Measurements from ENCODE around the gene RIN3. TPM values are rescaled to one million over a fixed set of nuclear protein-coding genes. Genes with fewer than 3 reads are reported as not detected.

Gene RIN3
- 0.12 TPM in 1 of 2 replicates, not detected in the other for total RNA-seq (2014; rRNA removed; shearing (Covaris generic); ENCODE audit: low replicate concordance)

- no peak for DNase-seq (ENCODE audit: low read depth)
These were observed at the start of gene RIN3 for GRCh38 chr14:92513204-92513965. TSS of gene RIN3 (plus strand) at chr14:92513781. CDS start at chr14:92513933, 152 bp downstream.

GRCh38 chr14:92464156-92464555, 49.4 kb upstream of the RIN3 start:
- DNase-seq (ENCODE audit: low read depth): no peak
- in situ Hi-C loops (cut with HindIII; ENCODE audit: low pct_unique_long_range_greater_than_20kb, low sequenced_read_pairs): no loop called here

More at GRCh38 chr14:92513204-92513965, at the start of gene RIN3:
- in situ Hi-C loops (cut with HindIII; ENCODE audit: low pct_unique_long_range_greater_than_20kb, low sequenced_read_pairs): no loop called here

- DNase-seq (ENCODE audit: low read depth): no peak
- in situ Hi-C loops (cut with HindIII; ENCODE audit: low pct_unique_long_range_greater_than_20kb, low sequenced_read_pairs): no loop called here
These were observed 48.9 kb upstream of the RIN3 start for GRCh38 chr14:92464716-92465115.

- in situ Hi-C loops (cut with HindIII; ENCODE audit: low pct_unique_long_range_greater_than_20kb, low sequenced_read_pairs): no loop called here
- DNase-seq (ENCODE audit: low read depth): no peak
These were observed 48.1 kb upstream of the RIN3 start for GRCh38 chr14:92465353-92466055.

GRCh38 chr14:92466059-92466458, 47.5 kb upstream of the RIN3 start:
- no peak for DNase-seq (ENCODE audit: low read depth)
- in situ Hi-C loops (cut with HindIII; ENCODE audit: low pct_unique_long_range_greater_than_20kb, low sequenced_read_pairs): no loop called here

GRCh38 chr14:92469515-92469914, 44.1 kb upstream of the RIN3 start:
- DNase-seq (ENCODE audit: low read depth): no peak
- in situ Hi-C loops (cut with HindIII; ENCODE audit: low pct_unique_long_range_greater_than_20kb, low sequenced_read_pairs): no loop called here

- peak; percentile 34 for DNase-seq (ENCODE audit: low read depth)
- in situ Hi-C loops (cut with HindIII; ENCODE audit: low pct_unique_long_range_greater_than_20kb, low sequenced_read_pairs): no loop called here
These were observed 43.4 kb upstream of the RIN3 start for GRCh38 chr14:92470215-92470614.

GRCh38 chr14:92470811-92471210, 42.8 kb upstream of the RIN3 start:
- in situ Hi-C loops (cut with HindIII; ENCODE audit: low pct_unique_long_range_greater_than_20kb, low sequenced_read_pairs): no loop called here

GRCh38 chr14:92471919-92472318, 41.7 kb upstream of the RIN3 start:
- in situ Hi-C loops (cut with HindIII; ENCODE audit: low pct_unique_long_range_greater_than_20kb, low sequenced_read_pairs): no loop called here
- DNase-seq (ENCODE audit: low read depth): peak; percentile 59

More at GRCh38 chr14:92470811-92471210, 42.8 kb upstream of the RIN3 start:
- no peak for DNase-seq (ENCODE audit: low read depth)

- in situ Hi-C loops (cut with HindIII; ENCODE audit: low pct_unique_long_range_greater_than_20kb, low sequenced_read_pairs): no loop called here
- DNase-seq (ENCODE audit: low read depth): no peak
These were observed 40.7 kb upstream of the RIN3 start for GRCh38 chr14:92472860-92473259.

GRCh38 chr14:92473261-92473968, 40.2 kb upstream of the RIN3 start:
- no peak for DNase-seq (ENCODE audit: low read depth)

GRCh38 chr14:92473969-92474535, 39.5 kb upstream of the RIN3 start:
- DNase-seq (ENCODE audit: low read depth): peak; percentile 8
- in situ Hi-C loops (cut with HindIII; ENCODE audit: low pct_unique_long_range_greater_than_20kb, low sequenced_read_pairs): no loop called here

More at GRCh38 chr14:92473261-92473968, 40.2 kb upstream of the RIN3 start:
- in situ Hi-C loops (cut with HindIII; ENCODE audit: low pct_unique_long_range_greater_than_20kb, low sequenced_read_pairs): no loop called here

- no peak for DNase-seq (ENCODE audit: low read depth)
- in situ Hi-C loops (cut with HindIII; ENCODE audit: low pct_unique_long_range_greater_than_20kb, low sequenced_read_pairs): no loop called here
These were observed 38.5 kb upstream of the RIN3 start for GRCh38 chr14:92475037-92475436.

- no peak for DNase-seq (ENCODE audit: low read depth)
- in situ Hi-C loops (cut with HindIII; ENCODE audit: low pct_unique_long_range_greater_than_20kb, low sequenced_read_pairs): no loop called here
These were observed 38.0 kb upstream of the RIN3 start for GRCh38 chr14:92475451-92476187.

- DNase-seq (ENCODE audit: low read depth): no peak
- in situ Hi-C loops (cut with HindIII; ENCODE audit: low pct_unique_long_range_greater_than_20kb, low sequenced_read_pairs): no loop called here
These were observed 32.7 kb upstream of the RIN3 start for GRCh38 chr14:92480856-92481255.

GRCh38 chr14:92481386-92481785, 32.2 kb upstream of the RIN3 start:
- in situ Hi-C loops (cut with HindIII; ENCODE audit: low pct_unique_long_range_greater_than_20kb, low sequenced_read_pairs): no loop called here
- no peak for DNase-seq (ENCODE audit: low read depth)

GRCh38 chr14:92481811-92482555, 31.6 kb upstream of the RIN3 start:
- in situ Hi-C loops (cut with HindIII; ENCODE audit: low pct_unique_long_range_greater_than_20kb, low sequenced_read_pairs): no loop called here
- DNase-seq (ENCODE audit: low read depth): no peak

Measured in Caki2 (cell line).